ENCODE results near the gene ASTN2. TPM values are rescaled to one million over a fixed set of nuclear protein-coding genes. Genes with fewer than 3 reads are reported as not detected.

Gene ASTN2
- polyA plus RNA-seq, 2 of the 4 experiments (the other 2 are of a cell fraction): 5.8 to 11.6 TPM

DNA sequence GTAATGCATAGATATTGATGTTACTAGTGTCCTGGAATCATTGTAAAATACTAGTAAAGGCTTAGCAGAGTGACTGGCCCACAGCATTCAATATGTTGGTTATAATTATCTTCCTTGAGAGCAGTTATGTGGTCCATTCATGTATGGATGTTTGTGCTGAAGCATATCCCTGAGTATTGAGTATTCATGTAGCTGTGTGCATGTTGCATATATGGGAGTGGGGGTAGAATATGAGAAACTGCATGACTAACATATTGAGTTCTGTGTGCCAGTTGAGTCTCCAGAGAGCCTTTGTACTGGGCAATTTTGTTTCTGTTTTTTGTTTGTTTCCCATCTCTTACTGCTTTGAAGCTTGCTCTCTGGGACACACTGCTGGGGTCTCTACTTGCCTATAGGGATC lies 950.4 kb downstream of the ASTN2 start (continued):
- TF ChIP-seq, protein P1, sequence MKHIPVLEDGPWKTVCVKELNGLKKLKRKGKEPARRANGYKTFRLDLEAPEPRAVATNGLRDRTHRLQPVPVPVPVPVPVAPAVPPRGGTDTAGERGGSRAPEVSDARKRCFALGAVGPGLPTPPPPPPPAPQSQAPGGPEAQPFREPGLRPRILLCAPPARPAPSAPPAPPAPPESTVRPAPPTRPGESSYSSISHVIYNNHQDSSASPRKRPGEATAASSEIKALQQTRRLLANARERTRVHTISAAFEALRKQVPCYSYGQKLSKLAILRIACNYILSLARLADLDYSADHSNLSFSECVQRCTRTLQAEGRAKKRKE (CRISPR knock-in tag; IDR thresholded peaks at IDR 0.05; ENCODE audit: low read depth): no peak
- no peak for TF ChIP-seq HOXB5 (CRISPR knock-in tag; IDR thresholded peaks at IDR 0.05)

DNA sequence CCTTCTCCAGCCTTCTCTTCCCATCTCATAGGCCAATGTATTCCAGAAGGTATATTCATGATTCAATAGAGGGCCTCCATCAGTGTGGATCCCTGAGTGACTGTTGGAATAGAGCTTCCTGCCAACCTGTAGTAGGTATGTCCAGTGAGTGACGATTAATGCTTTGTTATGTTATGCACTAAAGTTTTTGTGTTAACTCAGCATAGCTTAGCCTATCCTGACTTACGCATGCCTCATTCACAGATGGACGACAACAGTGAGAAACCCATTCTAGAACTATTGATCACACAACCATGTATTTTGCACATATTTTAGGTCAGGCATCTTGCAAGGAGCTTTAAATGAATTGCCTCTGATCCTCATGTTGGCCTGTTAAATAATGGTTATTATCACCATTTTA lies 953.2 kb downstream of the ASTN2 start:
- CTCF ChIA-PET: interaction anchor here (0.7 to 1.6 kb wide), 3 partner anchors 9 to 111 kb away, joined by 3 to 8 read pairs (median 4); no protein-coding TSS in a partner anchor
- Histone ChIP-seq H3K9me3 (peaks cover 5% of the 10 kb centered on the region; the same call in 2 of the 3 replicates), H3K4me3 (no peak overlapping the region), H3K27ac (no peak overlapping the region), H3K4me2 (no peak overlapping the region), H3K4me1 (no peaks in the 10 kb centered on the region)
- DNase-seq (ENCODE audit: low read depth in 1 of 2, low spot score in 1 of 2) (no peak), FAIRE-seq (no peak), ATAC-seq (no peak)
- WGBS (ENCODE audit: missing lambda C conversion rate): 94% methylated on average over 3 of the region's 3 CpGs
- POLR2A ChIA-PET: no interaction called here
- TF ChIP-seq JUNB (IDR thresholded peaks at IDR 0.05) (no peak), FOXS1 (CRISPR knock-in tag; IDR thresholded peaks at IDR 0.05) (no peak), RNF2 (IDR thresholded peaks at IDR 0.05; ENCODE audit: borderline replicate concordance, low read depth) (no peak), CBX2 (IDR thresholded peaks at IDR 0.05; ENCODE audit: borderline replicate concordance, low read depth) (no peak), SREBF2 (IDR thresholded peaks at IDR 0.05) (no peak), EHMT2 (IDR thresholded peaks at IDR 0.05; ENCODE audit: low read depth) (no peak)
- TF ChIP-seq, protein P2, sequence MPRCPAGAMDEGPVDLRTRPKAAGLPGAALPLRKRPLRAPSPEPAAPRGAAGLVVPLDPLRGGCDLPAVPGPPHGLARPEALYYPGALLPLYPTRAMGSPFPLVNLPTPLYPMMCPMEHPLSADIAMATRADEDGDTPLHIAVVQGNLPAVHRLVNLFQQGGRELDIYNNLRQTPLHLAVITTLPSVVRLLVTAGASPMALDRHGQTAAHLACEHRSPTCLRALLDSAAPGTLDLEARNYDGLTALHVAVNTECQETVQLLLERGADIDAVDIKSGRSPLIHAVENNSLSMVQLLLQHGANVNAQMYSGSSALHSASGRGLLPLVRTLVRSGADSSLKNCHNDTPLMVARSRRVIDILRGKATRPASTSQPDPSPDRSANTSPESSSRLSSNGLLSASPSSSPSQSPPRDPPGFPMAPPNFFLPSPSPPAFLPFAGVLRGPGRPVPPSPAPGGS (IDR thresholded peaks at IDR 0.05): no peak
- TF ChIP-seq, protein P3, sequence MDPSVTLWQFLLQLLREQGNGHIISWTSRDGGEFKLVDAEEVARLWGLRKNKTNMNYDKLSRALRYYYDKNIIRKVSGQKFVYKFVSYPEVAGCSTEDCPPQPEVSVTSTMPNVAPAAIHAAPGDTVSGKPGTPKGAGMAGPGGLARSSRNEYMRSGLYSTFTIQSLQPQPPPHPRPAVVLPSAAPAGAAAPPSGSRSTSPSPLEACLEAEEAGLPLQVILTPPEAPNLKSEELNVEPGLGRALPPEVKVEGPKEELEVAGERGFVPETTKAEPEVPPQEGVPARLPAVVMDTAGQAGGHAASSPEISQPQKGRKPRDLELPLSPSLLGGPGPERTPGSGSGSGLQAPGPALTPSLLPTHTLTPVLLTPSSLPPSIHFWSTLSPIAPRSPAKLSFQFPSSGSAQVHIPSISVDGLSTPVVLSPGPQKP (IDR thresholded peaks at IDR 0.05; ENCODE audit: low read depth, low read length): no peak
- TF ChIP-seq, protein P4, sequence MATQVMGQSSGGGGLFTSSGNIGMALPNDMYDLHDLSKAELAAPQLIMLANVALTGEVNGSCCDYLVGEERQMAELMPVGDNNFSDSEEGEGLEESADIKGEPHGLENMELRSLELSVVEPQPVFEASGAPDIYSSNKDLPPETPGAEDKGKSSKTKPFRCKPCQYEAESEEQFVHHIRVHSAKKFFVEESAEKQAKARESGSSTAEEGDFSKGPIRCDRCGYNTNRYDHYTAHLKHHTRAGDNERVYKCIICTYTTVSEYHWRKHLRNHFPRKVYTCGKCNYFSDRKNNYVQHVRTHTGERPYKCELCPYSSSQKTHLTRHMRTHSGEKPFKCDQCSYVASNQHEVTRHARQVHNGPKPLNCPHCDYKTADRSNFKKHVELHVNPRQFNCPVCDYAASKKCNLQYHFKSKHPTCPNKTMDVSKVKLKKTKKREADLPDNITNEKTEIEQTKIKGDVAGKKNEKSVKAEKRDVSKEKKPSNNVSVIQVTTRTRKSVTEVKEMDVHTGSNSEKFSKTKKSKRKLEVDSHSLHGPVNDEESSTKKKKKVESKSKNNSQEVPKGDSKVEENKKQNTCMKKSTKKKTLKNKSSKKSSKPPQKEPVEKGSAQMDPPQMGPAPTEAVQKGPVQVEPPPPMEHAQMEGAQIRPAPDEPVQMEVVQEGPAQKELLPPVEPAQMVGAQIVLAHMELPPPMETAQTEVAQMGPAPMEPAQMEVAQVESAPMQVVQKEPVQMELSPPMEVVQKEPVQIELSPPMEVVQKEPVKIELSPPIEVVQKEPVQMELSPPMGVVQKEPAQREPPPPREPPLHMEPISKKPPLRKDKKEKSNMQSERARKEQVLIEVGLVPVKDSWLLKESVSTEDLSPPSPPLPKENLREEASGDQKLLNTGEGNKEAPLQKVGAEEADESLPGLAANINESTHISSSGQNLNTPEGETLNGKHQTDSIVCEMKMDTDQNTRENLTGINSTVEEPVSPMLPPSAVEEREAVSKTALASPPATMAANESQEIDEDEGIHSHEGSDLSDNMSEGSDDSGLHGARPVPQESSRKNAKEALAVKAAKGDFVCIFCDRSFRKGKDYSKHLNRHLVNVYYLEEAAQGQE (IDR thresholded peaks at IDR 0.05): no peak

DNA sequence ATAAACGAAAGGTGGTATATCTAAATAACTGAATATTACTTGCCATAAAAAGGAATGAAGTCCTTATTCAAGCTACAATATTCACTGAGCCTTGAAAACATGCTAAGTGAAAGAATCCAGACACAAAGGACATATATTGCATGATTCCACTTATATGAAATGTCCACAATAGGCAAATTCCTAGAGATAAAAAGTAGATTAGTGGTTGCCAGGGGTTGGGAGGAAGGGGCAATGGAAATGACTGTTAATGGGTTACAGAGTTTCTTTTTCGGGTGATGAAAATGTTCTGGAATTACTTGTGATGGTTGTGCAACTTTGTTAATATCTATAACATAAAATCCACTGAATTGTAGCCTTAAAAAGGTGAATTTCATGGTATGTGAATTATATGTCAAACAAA lies 954.8 kb downstream of the ASTN2 start:
- TF ChIP-seq MAZ (IDR thresholded peaks at IDR 0.05; ENCODE audit: borderline replicate concordance, low read depth, low read length): no peak
- no peak for TF ChIP-seq CBX2 (IDR thresholded peaks at IDR 0.05; ENCODE audit: borderline replicate concordance, low read depth)
- no peak for TF ChIP-seq MAFK (IDR thresholded peaks at IDR 0.05; ENCODE audit: partially characterized antibody)
- TF ChIP-seq EHMT2 (IDR thresholded peaks at IDR 0.05; ENCODE audit: low read depth): no peak
- TF ChIP-seq, protein P1 (CRISPR knock-in tag; IDR thresholded peaks at IDR 0.05; ENCODE audit: low read depth): no peak
- TF ChIP-seq, protein P2 (IDR thresholded peaks at IDR 0.05): no peak
- no peak for TF ChIP-seq SMC3 (IDR thresholded peaks at IDR 0.05)
- TF ChIP-seq ZFP36 (IDR thresholded peaks at IDR 0.05; ENCODE audit: borderline replicate concordance, partially characterized antibody): no peak
- no peak for TF ChIP-seq POLR2A (IDR thresholded peaks at IDR 0.05; ENCODE audit: low read length)
- TF ChIP-seq HOXB5 (CRISPR knock-in tag; IDR thresholded peaks at IDR 0.05): no peak
- TF ChIP-seq HOXA7 (CRISPR knock-in tag; IDR thresholded peaks at IDR 0.05): no peak
- no peak for TF ChIP-seq HOXB13 (CRISPR knock-in tag; IDR thresholded peaks at IDR 0.05; ENCODE audit: low read depth)
- POLR2A ChIA-PET: no interaction called here
- 78% methylated on average over 2 of the region's 2 CpGs for WGBS (ENCODE audit: missing lambda C conversion rate)
- no peak overlapping the region for H3K4me3 ChIP-seq
- no peak for DNase-seq (ENCODE audit: low read depth in 1 of 2, low spot score in 1 of 2)
- no peak overlapping the region for H3K27ac ChIP-seq
- FAIRE-seq: no peak
- ATAC-seq: no peak
- CTCF ChIA-PET: no interaction called here
- H3K4me1 ChIP-seq: no peaks in the 10 kb centered on the region
- peaks cover 14% of the 10 kb centered on the region for H3K9me3 ChIP-seq
- H3K4me2 ChIP-seq: no peak overlapping the region
